Measurements from ENCODE around the gene TMEM131. TPM values are rescaled to one million over a fixed set of nuclear protein-coding genes. Genes with fewer than 3 reads are reported as not detected.

TMEM131 gene
- total and polyA plus RNA-seq, 11 donors = 9.3 to 38.3 (median 31.2) TPM

- ATAC-seq (no peak), DNase-seq (no peak)
- H3K27me3 ChIP-seq = no peaks in the 10 kb centered on the region
- no peak overlapping the region for H3K27ac ChIP-seq
- no peak overlapping the region for H3K4me3 ChIP-seq
- intact Hi-C loops (cut with DNase I) = loop anchor here in 5 of 10 donors (2.0 to 5.0 kb wide), 4 partner anchors 35 to 45 kb away; partner anchors contain the start of gene ZAP70 (in 2 of the 5)
- WGBS, 4 donors = 61 to 78% (median 72%) methylated on average over 3 of the region's 3 CpGs
- TF ChIP-seq POLR2A (IDR thresholded peaks at IDR 0.05) = no peak
- no peak for TF ChIP-seq CTCF (IDR thresholded peaks at IDR 0.05)
- peaks cover 0 to 11% (median 2%) of the 10 kb centered on the region in 9 donors for H3K36me3 ChIP-seq
- H3K4me1 ChIP-seq = peaks cover 0 to 29% (median 9%) of the 10 kb centered on the region in 12 donors
- no peaks in the 10 kb centered on the region for H3K9me3 ChIP-seq
Measured at GRCh38 chr2:97747285-97747684, 248.5 kb downstream of the TMEM131 start.

GRCh38 chr2:97745474-97746174 lies 250.1 kb downstream of the TMEM131 start:
- no peaks in the 10 kb centered on the region for H3K27me3 ChIP-seq
- ATAC-seq = no peak
- no peaks in the 10 kb centered on the region for H3K9me3 ChIP-seq
- peaks cover 0 to 7% (median 0%) of the 10 kb centered on the region in 9 donors for H3K36me3 ChIP-seq
- H3K27ac ChIP-seq = peak overlapping the region in 1 of 12 donors; percentile 15
- DNase-seq = peak in 1 of 5 donors; percentile 21
- peaks cover 0 to 45% (median 10%) of the 10 kb centered on the region in 12 donors for H3K4me1 ChIP-seq
- intact Hi-C loops (cut with DNase I) = loop anchor here in 5 of 10 donors (2.0 to 5.0 kb wide), 4 partner anchors 33 to 43 kb away; partner anchors contain the start of gene ZAP70 (in 2 of the 5)
- H3K4me3 ChIP-seq = no peak overlapping the region
- 74 to 80% (median 75%) methylated on average over 10 of the region's 10 CpGs for WGBS, 4 donors
- TF ChIP-seq POLR2A (IDR thresholded peaks at IDR 0.05) (no peak), CTCF (IDR thresholded peaks at IDR 0.05) (no peak)

GRCh38 chr2:97743913-97744312 lies 251.8 kb downstream of the TMEM131 start:
- ATAC-seq (no peak), DNase-seq (peak in 1 of 5 donors; percentile 0)
- intact Hi-C loops (cut with DNase I) = loop anchor here in 1 of 10 donors (5.0 kb wide), 1 partner anchor 42 kb away; no protein-coding TSS in a partner anchor
- Histone ChIP-seq H3K27me3 (no peaks in the 10 kb centered on the region), H3K4me1 (peaks cover 0 to 48% (median 10%) of the 10 kb centered on the region in 12 donors), H3K27ac (no peak overlapping the region), H3K36me3 (peaks cover 0 to 4% (median 0%) of the 10 kb centered on the region in 9 donors), H3K9me3 (no peaks in the 10 kb centered on the region), H3K4me3 (no peak overlapping the region)
- WGBS, 4 donors = 96 to 99% (median 99%) methylated on average over 6 of the region's 6 CpGs
- no peak for TF ChIP-seq CTCF (IDR thresholded peaks at IDR 0.05)
- no peak for TF ChIP-seq POLR2A (IDR thresholded peaks at IDR 0.05)

- Histone ChIP-seq H3K36me3 (peaks cover 0 to 4% (median 0%) of the 10 kb centered on the region in 9 donors), H3K27me3 (no peaks in the 10 kb centered on the region), H3K4me1 (peaks cover 0 to 36% (median 7%) of the 10 kb centered on the region in 12 donors), H3K9me3 (no peaks in the 10 kb centered on the region), H3K4me3 (no peak overlapping the region), H3K27ac (peak overlapping the region in 2 of 12 donors; percentile 46 to 49)
- WGBS, 4 donors = 46 to 56% (median 49%) methylated on average over 4 of the region's 4 CpGs
- TF ChIP-seq POLR2A (IDR thresholded peaks at IDR 0.05) (no peak), CTCF (IDR thresholded peaks at IDR 0.05) (no peak)
- intact Hi-C loops (cut with DNase I) = loop anchor here in 1 of 10 donors (5.0 kb wide), 1 partner anchor 40 kb away; no protein-coding TSS in a partner anchor
- DNase-seq (peak in 2 of 5 donors; percentile 51 to 54), ATAC-seq (peak; percentile 44 to 84 (median 73))
Measured at GRCh38 chr2:97742381-97742847, 253.3 kb downstream of the TMEM131 start.

All from heart left ventricle (tissue), 16 donors.